ENCODE results near the gene TAF1A.
"Not testable (repeated sequence)": the region's sequence is repeated elsewhere in the genome, so short reads cannot be mapped to it uniquely, and the experiment has no call there.

Gene TAF1A

DNA sequence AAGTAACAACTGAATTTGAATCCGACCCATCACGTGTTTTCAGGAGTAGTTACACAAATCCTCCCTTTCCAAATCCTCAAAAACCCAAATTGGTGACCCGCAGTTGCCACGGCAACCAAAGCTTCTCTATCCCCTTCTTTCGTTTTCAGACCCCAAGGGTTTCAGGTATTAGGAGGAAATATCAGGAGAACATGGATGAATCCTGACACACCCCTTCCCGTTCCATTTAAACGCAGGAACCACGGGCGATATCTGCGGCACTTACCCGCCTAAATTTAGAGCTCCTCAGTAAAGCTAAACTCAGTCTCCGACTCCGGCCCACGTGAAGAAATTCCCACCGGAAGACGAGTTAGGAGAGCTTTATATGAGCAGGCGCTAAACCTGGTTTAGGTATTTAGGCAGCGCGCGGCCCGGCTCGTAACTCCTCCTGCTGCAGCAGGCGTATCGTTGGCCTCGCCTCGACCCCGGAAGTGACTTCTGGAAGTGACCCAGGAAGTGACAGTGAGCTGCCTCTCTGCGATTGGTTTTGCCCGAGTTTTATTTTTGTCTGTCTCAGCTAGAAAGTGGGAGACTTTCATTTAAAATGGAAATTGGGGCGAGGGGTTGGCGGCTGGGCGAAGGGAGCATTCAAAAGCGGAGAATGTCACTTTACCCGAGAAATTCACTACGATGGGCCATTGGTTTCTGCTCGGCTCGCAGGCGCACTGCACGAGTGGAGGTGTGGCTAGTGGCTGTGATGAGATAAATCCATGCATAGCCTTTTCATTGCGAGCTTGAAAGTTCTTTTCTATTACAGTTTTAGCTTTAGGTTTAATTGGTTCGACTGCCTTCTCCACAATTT is at the start of gene TAF1A:
TSS of gene TAF1A (minus strand) at position 472 of the 841 bp plus-strand sequence.
- peak; percentile 83 to 84 for DNase-seq

DNA sequence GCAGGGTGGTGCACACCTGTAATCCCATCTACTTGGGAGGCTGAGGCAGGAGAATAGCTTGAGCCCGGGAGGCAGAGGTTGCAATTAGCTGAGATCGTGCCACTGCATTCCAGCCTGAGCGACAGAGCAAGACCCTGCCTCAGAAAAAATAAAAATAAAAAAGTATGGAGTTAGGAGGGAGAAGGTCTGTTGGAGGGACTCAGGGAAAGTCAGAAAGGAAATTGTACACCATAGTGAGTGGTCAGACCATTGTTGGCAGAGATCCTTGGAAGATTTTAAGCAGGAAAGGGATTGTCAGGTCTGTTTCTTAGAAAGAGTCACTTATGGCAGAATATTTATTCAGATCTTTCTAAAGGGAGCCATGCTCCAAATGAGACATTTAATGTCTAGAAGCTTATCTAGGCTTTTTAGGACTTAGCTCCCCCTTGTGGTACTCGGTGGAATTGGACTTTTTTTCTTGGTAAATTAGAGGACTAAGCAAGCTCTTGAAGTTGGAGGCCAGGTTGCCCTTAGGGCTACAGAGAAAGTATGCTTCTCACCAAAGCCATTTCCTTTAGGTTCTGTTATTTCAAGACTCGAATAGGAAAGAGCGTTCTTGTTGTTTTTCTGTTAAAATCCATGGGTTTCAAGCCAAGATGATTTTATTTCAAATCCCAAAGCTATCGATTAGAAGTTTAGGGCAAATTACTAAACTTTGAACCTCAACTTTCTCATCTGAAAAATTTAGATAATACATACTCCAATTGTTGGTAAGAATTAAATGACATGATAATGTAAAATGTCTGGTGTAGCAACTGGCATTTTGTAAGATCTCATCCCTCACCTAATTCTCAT is 44.7 kb upstream of the TAF1A start:
- peak; percentile 58 to 84 for DNase-seq

DNA sequence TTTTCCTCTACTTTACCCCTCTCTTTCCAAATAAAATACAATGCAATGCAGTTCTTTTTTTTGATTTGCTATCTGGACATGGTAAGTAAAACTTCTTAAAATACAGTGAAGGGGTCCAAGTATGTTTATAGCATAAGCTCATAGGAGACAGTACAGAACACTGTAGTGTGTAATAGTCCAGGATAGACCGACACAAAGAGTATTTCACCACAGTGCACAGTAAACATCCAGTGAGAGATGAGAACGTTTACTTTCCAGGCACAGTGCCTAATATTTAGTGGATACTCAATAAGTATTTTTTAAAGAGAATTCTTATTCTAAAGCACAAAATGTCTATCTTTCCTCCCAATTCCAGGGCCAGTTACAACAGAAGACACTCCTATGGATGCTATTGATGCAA is 43.0 kb upstream of the TAF1A start:
- no peak for DNase-seq

DNA sequence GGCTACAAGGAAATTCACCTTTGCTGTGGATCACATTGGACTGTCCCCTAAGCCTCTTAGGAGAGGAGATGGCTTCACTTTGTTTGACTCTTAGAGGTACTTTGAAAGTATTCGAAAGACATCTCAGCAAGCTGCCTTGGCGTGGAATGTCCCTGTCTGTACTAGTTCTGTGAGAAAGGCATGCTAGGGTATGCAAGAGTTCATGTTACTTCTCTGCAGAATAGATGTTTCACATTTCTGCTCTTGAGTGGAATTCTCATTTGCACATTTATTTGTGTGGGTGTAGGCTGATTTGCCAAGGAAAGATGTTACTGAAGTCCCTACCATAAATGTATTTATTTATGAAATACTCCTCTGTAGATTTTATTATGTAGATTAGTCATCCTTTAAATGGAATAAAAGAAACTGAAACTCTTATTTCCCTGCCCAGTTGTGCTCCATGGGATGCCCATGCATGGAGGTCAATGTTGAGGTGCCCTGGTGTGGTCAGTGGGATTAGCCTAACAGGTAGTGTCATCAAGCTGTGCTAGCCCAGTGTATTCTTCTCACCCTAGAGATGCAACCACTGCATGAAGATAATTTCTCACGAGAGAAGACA is 42.0 kb upstream of the TAF1A start:
- no peak for DNase-seq

DNA sequence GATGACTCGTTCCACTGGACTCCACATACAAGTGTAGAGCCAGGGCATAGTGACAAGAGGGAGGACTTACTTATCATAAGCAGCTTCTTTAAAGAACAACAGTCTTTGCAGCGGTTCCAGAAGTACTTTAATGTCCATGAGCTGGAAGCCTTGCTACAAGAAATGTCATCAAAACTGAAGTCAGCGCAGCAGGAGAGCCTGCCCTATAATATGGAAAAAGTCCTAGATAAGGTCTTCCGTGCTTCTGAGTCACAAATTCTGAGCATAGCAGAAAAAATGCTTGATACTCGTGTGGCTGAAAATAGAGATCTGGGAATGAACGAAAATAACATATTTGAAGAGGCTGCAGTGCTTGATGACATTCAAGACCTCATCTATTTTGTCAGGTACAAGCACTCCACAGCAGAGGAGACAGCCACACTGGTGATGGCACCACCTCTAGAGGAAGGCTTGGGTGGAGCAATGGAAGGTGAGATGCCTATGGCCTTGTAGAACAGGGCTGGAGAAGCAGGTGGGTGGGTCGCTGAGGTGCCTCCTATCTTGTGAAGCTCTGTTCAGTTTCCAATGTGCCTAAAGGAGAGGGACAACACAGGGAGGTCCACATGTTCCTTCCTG is 40.3 kb upstream of the TAF1A start:
- no peak for DNase-seq

DNA sequence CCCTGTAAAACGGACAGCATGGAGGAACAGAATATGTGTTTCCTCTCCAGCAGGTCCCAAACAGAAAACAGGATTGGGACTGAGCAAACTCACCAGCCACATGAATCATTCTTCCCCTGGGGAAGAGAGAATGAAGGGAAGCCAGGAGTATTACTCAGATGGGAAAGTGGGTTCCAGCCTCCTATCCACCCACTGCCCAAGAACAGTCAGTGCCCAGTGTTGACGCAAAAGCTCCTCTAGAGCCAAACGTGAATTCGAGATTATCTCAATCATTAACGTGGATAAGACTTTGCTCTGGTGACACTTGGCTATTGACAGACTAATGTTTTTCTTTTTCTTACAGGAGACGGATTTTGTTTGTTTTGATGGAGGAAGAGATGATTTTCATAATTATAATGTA is 37.5 kb upstream of the TAF1A start:
- no peak for DNase-seq

DNA sequence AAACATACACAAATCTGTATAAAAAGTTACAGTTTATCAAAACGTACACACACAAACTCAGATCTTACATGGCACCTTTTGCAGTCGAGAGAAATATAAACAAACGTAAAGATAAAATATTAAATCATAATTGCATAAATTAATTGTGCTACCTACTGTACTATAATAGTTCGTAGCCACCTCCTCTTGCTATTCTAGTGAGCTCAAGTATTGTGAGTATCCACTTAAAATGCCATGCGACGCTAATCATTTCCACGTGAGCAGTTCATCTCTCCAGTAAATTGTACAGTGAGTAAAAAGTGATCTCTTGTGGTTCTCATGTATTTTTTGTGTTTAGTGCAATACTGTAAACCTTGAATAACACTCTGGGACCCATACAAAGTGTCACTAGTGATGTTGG is 34.5 kb upstream of the TAF1A start:
- DNase-seq: no peak

DNA sequence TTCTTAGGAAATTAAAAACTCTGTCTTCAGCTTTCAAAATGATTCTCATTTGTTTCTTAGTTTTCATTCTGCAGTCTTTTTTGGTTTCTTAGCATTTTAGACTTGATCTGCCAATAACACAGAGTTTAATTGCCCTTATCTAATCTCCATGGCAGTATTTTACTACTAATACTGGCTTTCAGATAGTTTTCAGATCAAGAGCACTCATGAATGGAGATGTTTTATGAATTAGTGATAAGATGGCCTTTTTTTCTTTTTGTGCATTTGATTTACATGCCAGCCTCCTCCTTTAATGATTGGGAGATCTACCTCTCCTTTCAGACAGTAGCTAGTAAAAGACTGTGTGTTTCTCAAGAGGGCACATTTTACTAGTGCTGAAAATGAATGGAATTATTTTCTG is 33.7 kb upstream of the TAF1A start:
- DNase-seq: no peak

DNA sequence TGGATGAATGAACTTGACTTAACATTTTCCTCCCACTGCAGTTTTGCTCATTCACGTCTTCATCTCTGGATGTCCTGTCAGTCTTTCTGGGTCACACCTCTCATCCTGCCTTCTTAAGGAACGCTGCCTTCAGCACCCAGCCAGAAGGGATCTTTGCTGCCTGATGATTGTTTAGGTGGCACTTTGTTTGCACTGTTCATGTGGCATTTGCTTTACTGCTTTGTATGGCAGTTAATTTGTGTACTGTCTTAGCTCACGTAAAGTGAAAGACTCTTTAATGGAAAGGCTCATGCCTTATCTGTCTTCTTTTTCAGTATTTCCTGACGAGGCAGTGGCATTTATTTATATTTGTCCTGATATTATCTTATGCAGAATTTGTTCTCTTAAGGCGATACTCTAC is 33.0 kb upstream of the TAF1A start:
- DNase-seq: no peak

DNA sequence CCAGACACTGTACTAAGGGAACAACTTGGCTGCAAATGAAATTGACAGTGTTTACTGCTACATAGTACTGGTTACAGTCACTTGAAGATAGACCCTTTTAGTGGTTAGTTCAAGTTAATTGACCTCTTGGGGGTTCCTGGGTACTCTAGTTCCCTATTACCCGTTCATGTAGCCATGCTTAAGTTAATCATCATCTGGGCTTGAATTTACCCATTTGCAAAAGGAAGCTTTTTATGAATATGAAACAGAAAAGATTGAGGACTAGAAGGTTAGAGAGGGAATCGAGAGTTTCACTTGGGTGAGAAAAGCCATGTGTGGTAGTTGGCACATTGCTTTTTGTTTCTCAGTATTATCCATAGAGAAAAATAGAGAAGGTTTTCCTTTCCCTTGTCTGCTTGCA is 30.8 kb upstream of the TAF1A start:
- DNase-seq: no peak

DNA sequence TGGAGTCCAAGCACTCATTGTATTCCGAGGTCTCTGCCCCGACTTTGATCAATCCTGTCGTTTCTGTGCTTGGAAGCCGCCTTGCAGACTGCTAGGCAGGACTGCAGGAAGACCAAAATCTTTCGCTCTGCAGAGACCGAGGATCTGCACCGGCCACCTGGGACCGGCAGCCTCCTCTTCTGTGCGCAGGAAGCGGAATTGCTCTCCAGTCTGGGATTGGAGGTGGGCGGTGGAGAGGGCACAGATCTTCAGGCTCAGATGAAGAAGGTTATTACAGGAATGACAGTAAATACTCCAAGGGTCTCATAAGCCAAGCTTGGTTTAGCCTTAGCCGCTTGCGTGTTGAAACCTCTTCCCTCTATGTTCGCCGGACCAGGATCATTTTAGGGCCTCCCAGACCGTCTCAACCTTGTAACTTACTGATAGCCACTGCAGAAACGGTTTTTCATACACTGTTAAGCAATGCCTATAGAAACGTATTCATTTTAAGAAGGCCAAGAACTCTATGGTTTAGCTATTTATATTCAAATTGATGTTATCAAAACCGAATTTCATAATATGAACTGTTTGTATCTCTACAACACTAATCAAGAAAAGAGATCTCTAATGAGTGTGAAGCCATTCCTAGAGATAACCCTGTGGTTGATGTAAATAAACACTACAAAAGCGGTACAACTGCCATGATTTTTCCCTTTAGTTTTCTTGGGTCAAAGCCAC is 29.3 kb upstream of the TAF1A start:
- no peak for DNase-seq

DNA sequence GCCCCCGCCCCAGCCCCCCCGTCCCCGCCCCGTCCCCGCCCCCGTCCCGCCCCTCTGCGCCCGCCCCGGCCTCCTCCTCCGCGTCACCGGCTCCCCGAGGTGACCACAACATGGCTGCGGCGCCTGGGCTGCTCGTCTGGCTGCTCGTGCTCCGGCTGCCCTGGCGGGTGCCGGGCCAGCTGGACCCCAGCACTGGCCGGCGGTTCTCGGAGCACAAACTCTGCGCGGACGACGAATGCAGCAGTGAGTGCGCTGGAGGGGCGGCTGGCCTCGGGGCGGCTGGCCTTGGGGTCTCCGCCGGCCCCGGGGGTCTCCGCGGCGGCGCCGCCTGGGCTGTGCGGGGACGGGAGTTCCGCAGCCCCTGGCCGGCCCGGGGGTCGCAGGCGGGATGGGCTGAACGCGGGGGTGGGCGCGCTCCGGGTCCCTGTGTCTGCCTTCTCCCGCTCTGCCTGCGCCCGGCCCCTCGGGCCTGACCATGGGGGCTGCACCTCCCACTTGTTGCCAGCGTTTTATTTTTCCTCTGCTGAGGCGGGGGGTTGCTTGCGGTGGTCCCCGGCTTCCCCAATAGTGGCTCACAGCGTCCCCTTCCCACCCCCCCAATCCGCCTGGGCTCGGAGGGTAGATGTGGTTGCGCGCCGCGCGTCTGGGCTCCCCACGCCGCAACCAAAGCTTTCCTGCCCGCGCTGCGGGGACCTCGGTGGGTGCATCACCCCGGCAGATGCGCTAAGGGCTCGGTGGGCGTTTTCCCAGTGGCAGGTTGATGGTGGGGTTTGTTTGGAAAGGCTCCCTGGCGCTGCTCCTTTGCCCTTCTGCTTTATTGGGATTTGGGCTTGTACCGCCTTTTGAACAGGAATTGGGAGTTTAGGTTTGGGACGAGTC is 28.5 kb upstream of the TAF1A start, which contains the start of gene MIA3:
TSS of gene MIA3 (plus strand) at position 97 of the 879 bp plus-strand sequence. CDS start at position 111, 14 bp downstream.
- DNase-seq: peak; percentile 26 to 72

DNA sequence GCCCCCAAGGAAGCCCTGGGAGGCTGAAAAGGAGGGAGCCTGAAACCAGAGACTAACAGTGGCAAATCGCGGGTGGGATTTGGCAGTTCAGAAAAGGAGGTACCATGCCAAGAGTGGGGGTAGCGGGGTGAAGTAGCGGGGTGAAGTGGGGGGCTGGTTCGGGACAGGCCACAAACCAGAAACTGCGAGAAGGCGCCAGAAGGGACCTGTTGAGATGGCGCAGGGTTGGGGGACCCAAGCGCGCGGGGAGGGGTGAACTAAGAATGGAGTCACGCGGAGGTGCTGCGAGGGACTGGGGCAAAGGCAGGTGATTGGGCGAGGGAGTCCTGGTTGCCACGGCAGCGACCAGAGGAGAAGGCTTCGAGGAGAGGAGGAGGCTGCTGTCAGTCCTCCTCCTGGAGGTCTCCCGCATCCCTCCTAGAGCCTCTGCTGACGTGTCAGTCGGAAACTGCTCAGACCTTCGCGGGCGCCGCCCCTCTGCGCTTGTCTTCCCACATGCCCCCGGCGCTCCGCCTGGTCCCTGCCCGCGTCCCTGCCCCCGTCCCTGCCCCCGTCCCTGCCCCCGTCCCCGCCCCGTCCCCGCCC is 27.7 kb upstream of the TAF1A start:
- DNase-seq: peak; percentile 88 to 93

DNA sequence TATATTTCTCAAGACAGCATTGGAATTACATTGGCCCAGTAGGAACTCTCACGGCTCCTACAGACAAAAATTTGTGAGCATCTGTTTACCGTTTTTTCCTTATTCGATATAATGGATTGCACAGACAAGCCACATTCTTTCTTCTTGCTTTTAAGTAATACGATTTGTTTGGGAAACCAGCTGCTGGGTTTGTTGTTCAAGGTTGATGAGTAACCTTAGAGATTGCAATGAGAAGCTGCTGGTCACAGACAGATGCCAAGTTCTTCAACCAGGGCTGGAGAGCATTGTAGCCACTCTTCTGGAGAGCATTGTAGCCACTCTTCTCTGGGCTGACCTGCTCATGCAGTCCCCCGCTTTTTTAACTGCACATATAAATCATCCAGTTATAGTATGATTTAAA is 26.8 kb upstream of the TAF1A start:
- no peak for DNase-seq

DNA sequence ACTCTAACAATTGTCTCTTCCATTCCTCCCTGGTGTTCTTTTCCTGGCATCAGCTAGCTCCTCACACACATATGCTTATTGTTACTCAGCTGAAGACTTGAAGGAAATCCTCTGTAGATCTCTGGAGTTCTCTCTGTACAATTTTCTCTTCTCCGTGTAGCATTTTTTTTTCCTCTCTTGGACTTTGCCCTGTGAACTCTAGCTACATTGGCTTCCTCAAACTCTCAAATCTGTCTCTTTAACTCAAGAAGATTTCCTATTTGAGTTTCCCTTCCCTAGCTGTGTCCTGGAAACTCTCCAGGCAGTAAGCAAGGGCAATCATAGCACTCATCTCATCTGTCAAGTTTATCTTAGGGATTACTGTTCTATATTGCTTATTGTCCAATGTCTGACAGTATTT is 23.9 kb upstream of the TAF1A start:
- DNase-seq: no peak

DNA sequence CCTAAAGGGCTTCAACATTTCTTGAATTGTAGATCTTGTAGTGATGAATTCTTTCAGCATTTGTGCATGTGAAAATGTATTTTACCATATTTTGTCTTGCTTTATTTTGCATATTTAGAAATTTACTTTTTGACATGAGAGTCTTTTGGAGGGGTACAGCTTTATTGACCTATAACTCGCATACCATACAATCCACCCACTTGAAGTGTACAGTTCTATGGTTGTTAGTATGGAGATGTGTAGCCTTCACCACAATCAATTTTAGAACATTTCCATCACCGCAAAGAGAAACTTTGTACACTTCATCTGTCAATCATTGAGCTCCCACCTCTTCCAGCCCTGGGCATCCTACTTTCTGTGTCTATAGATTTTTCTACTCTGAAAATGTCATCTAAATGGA is 21.0 kb upstream of the TAF1A start:
- no peak for DNase-seq

DNA sequence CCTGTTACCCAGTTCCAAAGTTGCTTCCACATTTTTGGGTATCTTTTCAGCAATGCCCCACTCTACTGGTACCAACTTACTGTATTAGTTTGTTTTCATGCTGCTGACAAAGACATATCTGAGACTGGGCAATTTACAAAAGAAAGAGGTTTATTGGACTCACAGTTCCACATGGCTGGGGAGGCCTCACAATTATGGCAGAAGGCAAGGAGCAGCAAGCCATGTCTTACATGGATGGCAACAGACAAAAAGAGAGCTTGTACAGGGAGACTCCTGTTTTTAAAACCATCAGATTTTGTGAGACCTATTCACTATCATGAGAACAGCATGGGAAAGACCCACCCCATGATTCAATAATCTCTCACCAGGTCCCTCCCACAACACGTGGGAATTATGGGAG is 19.4 kb upstream of the TAF1A start:
- not testable (repeated sequence) for DNase-seq

DNA sequence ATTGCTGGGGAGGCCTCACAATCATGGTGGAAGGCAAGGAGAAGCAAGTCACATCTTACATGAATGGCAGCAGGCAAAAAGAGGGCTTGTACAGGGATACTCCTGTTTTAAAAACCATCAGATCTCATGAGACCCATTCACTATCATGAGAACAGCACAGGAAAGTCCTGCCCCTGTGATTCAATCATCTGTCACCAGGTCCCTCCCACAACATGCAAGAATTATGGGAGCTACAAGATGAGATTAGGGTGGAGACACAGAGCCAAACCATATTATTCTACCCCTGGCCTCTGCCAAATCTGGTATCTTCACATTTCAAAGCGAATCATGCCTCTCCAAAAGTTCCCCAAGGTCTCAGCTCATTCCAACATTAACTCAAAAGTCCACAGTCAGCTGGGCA is 17.0 kb upstream of the TAF1A start:
- DNase-seq: no peak

DNA sequence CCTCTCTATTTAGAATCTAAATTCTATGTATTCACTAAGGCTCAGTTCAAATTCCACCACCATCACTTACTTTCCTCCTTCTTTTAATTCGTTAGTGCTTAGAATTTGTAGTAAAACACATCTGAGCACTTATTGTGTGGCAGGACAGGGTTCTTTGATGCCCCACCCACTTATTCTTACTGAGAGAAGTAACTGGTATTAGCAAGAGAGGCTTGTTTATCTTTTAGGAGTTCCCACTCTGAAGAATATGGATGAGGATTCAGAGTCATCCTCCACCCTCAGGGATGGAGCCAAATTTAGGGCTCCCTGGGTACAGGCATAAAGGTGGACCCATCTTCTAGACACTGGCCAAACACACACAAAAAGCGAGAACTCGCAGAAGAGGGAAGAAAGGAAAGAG is 11.5 kb upstream of the TAF1A start:
- DNase-seq: no peak

DNA sequence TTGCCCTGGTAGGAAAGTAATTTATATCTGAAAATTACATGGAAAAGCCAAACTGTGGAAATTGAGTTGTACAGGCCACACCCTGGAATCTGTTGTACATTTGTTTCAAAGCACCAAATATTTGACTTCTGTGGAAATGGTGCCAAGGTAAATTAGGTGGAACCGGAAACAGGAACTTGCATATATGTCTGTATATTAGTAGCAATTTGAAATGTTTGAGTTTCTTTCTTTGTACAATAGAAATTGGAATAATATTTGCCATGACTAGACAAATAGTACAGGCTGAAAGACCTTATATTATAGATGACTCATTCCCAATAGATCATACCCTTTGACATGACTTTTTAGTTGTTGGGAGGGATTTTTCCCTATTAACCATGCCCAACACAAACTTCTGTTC is 10.5 kb upstream of the TAF1A start:
- no peak for DNase-seq

DNA sequence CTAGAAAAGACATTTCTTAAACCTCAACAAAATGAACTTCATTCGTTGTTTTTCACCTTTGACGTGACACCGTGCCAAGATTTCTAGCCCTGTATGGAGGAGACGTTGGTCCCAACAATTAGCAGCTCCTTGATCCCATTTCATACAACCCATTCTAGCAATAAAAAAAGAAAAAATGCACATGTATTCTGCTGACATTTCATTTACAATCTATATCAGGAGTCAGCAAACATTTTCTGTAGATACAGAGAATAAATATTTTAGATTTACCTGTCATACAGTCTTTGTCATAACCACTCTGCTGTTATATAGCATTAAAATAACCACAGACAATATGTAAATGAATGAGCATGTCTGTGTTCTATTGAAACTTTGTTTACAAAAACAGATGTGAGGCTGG is 7.0 kb upstream of the TAF1A start:
- no peak for DNase-seq

Data from activated CD4-positive, alpha-beta T cell treated with anti-CD3 and anti-CD28 coated beads for 4 hours (primary cell).